GM12878 (cell line): ENCODE measurements around the gene AP1S3. TPM values are rescaled to one million over a fixed set of nuclear protein-coding genes. Genes with fewer than 3 reads are reported as not detected.
A peak's percentile ranks its signal among the peaks of the same experiment; 100 is the strongest.

Experiments
- DPF2 ChIP-seq: fragments of 450-650 bp; IDR thresholded peaks from 2 replicates; pipeline ENCODE4 v1.6.1; 2017; ENCODE audit warnings: mild to moderate bottlenecking
- GATAD2B ChIP-seq: fragments of 450-650 bp; conservative IDR thresholded peaks from 2 replicates; pipeline ENCODE4 v1.6.1; 2017; ENCODE audit warnings: low read depth, mild to moderate bottlenecking, moderate library complexity
- IRF4 ChIP-seq: IDR thresholded peaks from 2 replicates; pipeline ENCODE4 v1.6.1; 2011; ENCODE audit warnings: low read depth, low read length
- NBN ChIP-seq: fragments of 450-650 bp; IDR thresholded peaks from 2 replicates; pipeline ENCODE4 v1.6.1; 2016
- POLR2A ChIP-seq: IDR thresholded peaks from 2 replicates; pipeline ENCODE4 v1.6.1; 2011; ENCODE audit warnings: low read depth, mild to moderate bottlenecking, low read length
- POU2F2 ChIP-seq: IDR thresholded peaks from 3 replicates; pipeline ENCODE4 v1.6.1; 2011; ENCODE audit warnings: low read depth, mild to moderate bottlenecking, low read length, borderline replicate concordance
- SMARCA5 ChIP-seq: fragments of 450-650 bp; IDR thresholded peaks from 2 replicates; pipeline ENCODE4 v1.6.1; 2017; ENCODE audit warnings: mild to moderate bottlenecking
- SP1 ChIP-seq: IDR thresholded peaks from one replicate; pipeline ENCODE4 v1.6.1; 2011; ENCODE audit warnings: low read depth, low read length
- TARDBP ChIP-seq: IDR thresholded peaks from 2 replicates; pipeline ENCODE4 v1.6.1; 2016; ENCODE audit warnings: borderline replicate concordance
- TCF12 ChIP-seq: IDR thresholded peaks from 2 replicates; pipeline ENCODE4 v1.6.1; 2011; ENCODE audit warnings: low read depth, mild to moderate bottlenecking, low read length
- TCF3 ChIP-seq: IDR thresholded peaks from 2 replicates; pipeline ENCODE4 v1.6.1; 2012; ENCODE audit warnings: low read depth, mild to moderate bottlenecking, low read length, borderline replicate concordance; ENCODE audit not compliant: insufficient read depth
- ZSCAN29 ChIP-seq: fragments of 450-650 bp; IDR thresholded peaks from 2 replicates; pipeline ENCODE4 v1.6.1; 2017; ENCODE audit warnings: mild to moderate bottlenecking, moderate library complexity
- polyA plus RNA-seq, 11 experiments: library from polyadenylated mRNA; depleted of rRNA in 4 of 11; unstranded in 6 of 11; stranded (reverse) in 5 of 11; fragments of >200 nt; fragmentation: Nextera tagmentation in 4 of 11; fragmentation: Illumina TruSeq in 1 of 11; extraction: Ambion mirVana in 4 of 11; extraction: Trizol in 1 of 11; gene quantifications; 1 replicate in 1 of 11; 2 replicates in 10 of 11; pipeline versions ENCODE4 v1.2.1 to v1.2.3, GENCODE V29; 2011 to 2016; ENCODE audit warnings: inconsistent platforms in 2 of 11, missing spikeins in 2 of 11, low read depth in 1 of 11
- total RNA-seq, 4 experiments: library from RNA; depleted of rRNA in 3 of 4; stranded (reverse); fragments of >200 nt in 3 of 4; fragmentation: Illumina TruSeq in 1 of 4; extraction: Trizol in 1 of 4; gene quantifications; 2 replicates each; pipeline versions ENCODE4 v1.2.1 to v1.2.3, GENCODE V29; 2013 to 2021
- TF ChIP-seq, protein P1 (sequence below): fragments of 450-650 bp; IDR thresholded peaks from 2 replicates; pipeline ENCODE4 v1.6.1; 2016; ENCODE audit warnings: mild to moderate bottlenecking
- TF ChIP-seq, protein P2 (sequence below): fragments of 450-650 bp; IDR thresholded peaks from 2 replicates; pipeline ENCODE4 v1.6.1; 2017; ENCODE audit warnings: low read depth, mild to moderate bottlenecking, moderate library complexity
- TF ChIP-seq, protein P3 (sequence below): IDR thresholded peaks from 2 replicates; pipeline ENCODE4 v1.6.1; 2012; ENCODE audit warnings: low read depth, low read length, improper control_type of control experiment
- TF ChIP-seq, protein P4 (sequence below): fragments of 450-650 bp; IDR thresholded peaks from 2 replicates; pipeline ENCODE4 v1.6.1; 2017; ENCODE audit warnings: mild to moderate bottlenecking, moderate library complexity

The AP1S3 gene
- total and polyA plus RNA-seq, 10 of the 15 experiments (the other 5 are each of a cell fraction or from before 2014, with no cell fraction given) = 2.6 to 14.3 (median 9.2) TPM

DNA sequence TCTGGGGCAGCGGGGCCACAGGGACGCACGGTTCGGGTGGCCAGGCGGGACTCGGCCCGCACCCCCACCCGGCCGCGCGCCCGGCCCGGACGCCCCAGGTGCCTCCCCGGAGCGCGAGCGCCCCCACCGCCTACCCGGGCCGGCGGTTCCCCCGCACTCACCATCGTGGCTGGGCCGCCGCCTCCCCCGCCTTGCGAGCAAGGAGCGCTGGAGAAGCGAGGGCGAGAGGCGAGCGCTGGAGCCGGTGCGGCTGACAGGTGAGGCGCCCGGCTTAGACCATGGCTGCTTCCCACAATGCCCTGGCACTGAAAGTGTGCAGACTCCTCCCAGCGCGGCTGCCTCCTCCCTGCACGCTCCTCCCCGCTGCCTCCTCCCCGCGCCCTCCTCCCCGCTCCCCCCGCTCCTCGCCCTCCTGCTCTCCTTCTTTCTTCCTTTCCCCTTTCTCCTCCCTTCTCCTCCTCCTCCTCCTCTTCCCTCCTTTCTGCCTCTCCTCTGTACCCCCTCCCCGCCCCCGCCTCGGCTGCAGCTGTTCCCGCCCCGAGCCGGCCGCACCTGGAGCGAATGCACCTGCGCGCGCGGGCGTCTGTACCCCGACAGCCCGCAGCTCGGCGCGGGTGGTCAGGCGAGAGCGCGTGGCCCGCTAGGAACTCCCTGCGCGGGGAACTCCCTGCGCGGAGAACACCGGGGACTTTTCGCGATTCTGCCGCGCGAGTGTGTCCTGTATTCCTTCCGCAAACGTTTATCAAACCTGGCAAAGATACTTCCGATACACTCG lies at the start of gene AP1S3 (continued):
- TF ChIP-seq, protein P1, sequence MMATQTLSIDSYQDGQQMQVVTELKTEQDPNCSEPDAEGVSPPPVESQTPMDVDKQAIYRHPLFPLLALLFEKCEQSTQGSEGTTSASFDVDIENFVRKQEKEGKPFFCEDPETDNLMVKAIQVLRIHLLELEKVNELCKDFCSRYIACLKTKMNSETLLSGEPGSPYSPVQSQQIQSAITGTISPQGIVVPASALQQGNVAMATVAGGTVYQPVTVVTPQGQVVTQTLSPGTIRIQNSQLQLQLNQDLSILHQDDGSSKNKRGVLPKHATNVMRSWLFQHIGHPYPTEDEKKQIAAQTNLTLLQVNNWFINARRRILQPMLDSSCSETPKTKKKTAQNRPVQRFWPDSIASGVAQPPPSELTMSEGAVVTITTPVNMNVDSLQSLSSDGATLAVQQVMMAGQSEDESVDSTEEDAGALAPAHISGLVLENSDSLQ = peak; percentile 38; the same call in 1 of the 2 replicates
- TF ChIP-seq TARDBP (no peak), IRF4 (no peak), SMARCA5 (peak; percentile 71; the same call in 1 of the 2 replicates), GATAD2B (peak; percentile 21), TCF3 (peak; percentile 75), DPF2 (peak; percentile 55; the same call in 1 of the 2 replicates), NBN (peak; percentile 76), POLR2A (peak; percentile 82), TCF12 (peak; percentile 83), POU2F2 (peak; percentile 25; the same call in 1 of the 3 replicates), SP1 (peak; percentile 16), ZSCAN29 (0 out of 2 replicates have a peak, but pooled peaks have one; percentile 33)
- TF ChIP-seq, protein P2, sequence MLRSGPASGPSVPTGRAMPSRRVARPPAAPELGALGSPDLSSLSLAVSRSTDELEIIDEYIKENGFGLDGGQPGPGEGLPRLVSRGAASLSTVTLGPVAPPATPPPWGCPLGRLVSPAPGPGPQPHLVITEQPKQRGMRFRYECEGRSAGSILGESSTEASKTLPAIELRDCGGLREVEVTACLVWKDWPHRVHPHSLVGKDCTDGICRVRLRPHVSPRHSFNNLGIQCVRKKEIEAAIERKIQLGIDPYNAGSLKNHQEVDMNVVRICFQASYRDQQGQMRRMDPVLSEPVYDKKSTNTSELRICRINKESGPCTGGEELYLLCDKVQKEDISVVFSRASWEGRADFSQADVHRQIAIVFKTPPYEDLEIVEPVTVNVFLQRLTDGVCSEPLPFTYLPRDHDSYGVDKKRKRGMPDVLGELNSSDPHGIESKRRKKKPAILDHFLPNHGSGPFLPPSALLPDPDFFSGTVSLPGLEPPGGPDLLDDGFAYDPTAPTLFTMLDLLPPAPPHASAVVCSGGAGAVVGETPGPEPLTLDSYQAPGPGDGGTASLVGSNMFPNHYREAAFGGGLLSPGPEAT = peak; percentile 87
- TF ChIP-seq, protein P3, sequence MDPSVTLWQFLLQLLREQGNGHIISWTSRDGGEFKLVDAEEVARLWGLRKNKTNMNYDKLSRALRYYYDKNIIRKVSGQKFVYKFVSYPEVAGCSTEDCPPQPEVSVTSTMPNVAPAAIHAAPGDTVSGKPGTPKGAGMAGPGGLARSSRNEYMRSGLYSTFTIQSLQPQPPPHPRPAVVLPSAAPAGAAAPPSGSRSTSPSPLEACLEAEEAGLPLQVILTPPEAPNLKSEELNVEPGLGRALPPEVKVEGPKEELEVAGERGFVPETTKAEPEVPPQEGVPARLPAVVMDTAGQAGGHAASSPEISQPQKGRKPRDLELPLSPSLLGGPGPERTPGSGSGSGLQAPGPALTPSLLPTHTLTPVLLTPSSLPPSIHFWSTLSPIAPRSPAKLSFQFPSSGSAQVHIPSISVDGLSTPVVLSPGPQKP = no peak
- TF ChIP-seq, protein P4, sequence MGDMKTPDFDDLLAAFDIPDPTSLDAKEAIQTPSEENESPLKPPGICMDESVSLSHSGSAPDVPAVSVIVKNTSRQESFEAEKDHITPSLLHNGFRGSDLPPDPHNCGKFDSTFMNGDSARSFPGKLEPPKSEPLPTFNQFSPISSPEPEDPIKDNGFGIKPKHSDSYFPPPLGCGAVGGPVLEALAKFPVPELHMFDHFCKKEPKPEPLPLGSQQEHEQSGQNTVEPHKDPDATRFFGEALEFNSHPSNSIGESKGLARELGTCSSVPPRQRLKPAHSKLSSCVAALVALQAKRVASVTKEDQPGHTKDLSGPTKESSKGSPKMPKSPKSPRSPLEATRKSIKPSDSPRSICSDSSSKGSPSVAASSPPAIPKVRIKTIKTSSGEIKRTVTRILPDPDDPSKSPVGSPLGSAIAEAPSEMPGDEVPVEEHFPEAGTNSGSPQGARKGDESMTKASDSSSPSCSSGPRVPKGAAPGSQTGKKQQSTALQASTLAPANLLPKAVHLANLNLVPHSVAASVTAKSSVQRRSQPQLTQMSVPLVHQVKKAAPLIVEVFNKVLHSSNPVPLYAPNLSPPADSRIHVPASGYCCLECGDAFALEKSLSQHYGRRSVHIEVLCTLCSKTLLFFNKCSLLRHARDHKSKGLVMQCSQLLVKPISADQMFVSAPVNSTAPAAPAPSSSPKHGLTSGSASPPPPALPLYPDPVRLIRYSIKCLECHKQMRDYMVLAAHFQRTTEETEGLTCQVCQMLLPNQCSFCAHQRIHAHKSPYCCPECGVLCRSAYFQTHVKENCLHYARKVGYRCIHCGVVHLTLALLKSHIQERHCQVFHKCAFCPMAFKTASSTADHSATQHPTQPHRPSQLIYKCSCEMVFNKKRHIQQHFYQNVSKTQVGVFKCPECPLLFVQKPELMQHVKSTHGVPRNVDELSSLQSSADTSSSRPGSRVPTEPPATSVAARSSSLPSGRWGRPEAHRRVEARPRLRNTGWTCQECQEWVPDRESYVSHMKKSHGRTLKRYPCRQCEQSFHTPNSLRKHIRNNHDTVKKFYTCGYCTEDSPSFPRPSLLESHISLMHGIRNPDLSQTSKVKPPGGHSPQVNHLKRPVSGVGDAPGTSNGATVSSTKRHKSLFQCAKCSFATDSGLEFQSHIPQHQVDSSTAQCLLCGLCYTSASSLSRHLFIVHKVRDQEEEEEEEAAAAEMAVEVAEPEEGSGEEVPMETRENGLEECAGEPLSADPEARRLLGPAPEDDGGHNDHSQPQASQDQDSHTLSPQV = no peak
